HCT116 (cell line): ENCODE measurements around the gene CRYBB1. TPM values are rescaled to one million over a fixed set of nuclear protein-coding genes. Genes with fewer than 3 reads are reported as not detected.

ENCODE experiments used
- ATAC-seq: fragments of 200-7000 bp; cut with Tn5 transposase; 2 replicates; pipeline ENCODE4 v1.9.1; 2020; ENCODE audit warnings: mild to moderate bottlenecking, moderate library complexity
- BruUV-seq: library from RNA; stranded (reverse); fragments of 400-500 nt; replicated peaks from 2 replicates; lab custom pipeline; 2021; lab: Mats Ljungman, UMichigan
- CTCF ChIA-PET: fragments of 300-600 bp; sonication (Branson Sonifier 250); formaldehyde crosslinking; loops from one replicate; lab custom pipeline; 2021; ENCODE audit warnings: antibody characterized with exemption; lab: Charles Lee
- POLR2A ChIA-PET: fragments of 300-600, 350-600 bp; sonication (Branson Sonifier 250); formaldehyde crosslinking; loops from one replicate; lab custom pipeline; 2021; ENCODE audit warnings: antibody characterized with exemption; lab: Charles Lee
- RAD21 ChIA-PET, 2 experiments: fragments of 300-600 bp; sonication (Branson Sonifier 250); formaldehyde crosslinking; loops; one replicate each; lab custom pipeline; 2023; ENCODE audit warnings: low total read pairs in 2 of 2; ENCODE audit not compliant: uncharacterized antibody in 2 of 2, unreplicated experiment in 2 of 2, low non-redundant PET in 1 of 2; lab: Charles Lee
- DNase-seq: peaks from one replicate; pipeline ENCODE4 v3.0.0-alpha.2; 2010; ENCODE audit warnings: low read depth, low spot score
- H2AFZ ChIP-seq: fragments of 200-600 bp; shearing (Covaris generic), sonication (generic); 2 replicates; pipeline ENCODE4 v1.6.1; 2017; ENCODE audit warnings: low read depth, mixed run types, mixed read lengths, antibody characterized with exemption, low read length; ENCODE audit not compliant: poor library complexity, severe bottlenecking
- H3K27ac ChIP-seq: 2 replicates; pipeline ENCODE4 v1.5.1; 2012; ENCODE audit warnings: low read depth, low read length
- H3K27me3 ChIP-seq: fragments of 200-600 bp; sonication (generic); 2 replicates; pipeline ENCODE4 v1.6.1; 2016; ENCODE audit warnings: mixed run types, low read length, mixed read lengths; ENCODE audit not compliant: insufficient read depth
- H3K36me3 ChIP-seq, 2 experiments: fragments of 200-500 bp in 1 of 2; fragments of 200-600 bp in 1 of 2; sonication (Bioruptor generic) in 1 of 2; sonication (generic) in 1 of 2; 2 replicates each; pipeline versions ENCODE4 v1.5.1 to v1.6.1; 2014 to 2016; ENCODE audit warnings: low read length in 2 of 2, inconsistent platforms in 1 of 2, mixed read lengths in 1 of 2, mixed run types in 1 of 2; ENCODE audit not compliant: insufficient read depth in 2 of 2, control insufficient read depth in 1 of 2
- H3K4me1 ChIP-seq, 2 experiments: fragments of 200-600 bp in 1 of 2; sonication (generic) in 1 of 2; 2 replicates each; pipeline versions ENCODE4 v1.5.1 to v1.6.1; 2012 to 2017; ENCODE audit warnings: low read length in 2 of 2, inconsistent platforms in 1 of 2, mild to moderate bottlenecking in 1 of 2, mixed read lengths in 1 of 2, mixed run types in 1 of 2, moderate library complexity in 1 of 2; ENCODE audit not compliant: insufficient read depth in 2 of 2, control insufficient read depth in 1 of 2
- H3K4me2 ChIP-seq: fragments of 200-600 bp; sonication (generic); 2 replicates; pipeline ENCODE4 v1.6.1; 2017; ENCODE audit warnings: mixed run types, low read length, mixed read lengths
- H3K4me3 ChIP-seq, 2 experiments: fragments of 200-600 bp in 1 of 2; sonication (generic) in 1 of 2; replicated peaks in 1 of 2; 2 replicates each; pipeline ENCODE4 v1.5.1; 2011 to 2016; ENCODE audit warnings: low read length in 2 of 2, control low read depth in 1 of 2, low read depth in 1 of 2, mild to moderate bottlenecking in 1 of 2, mixed read lengths in 1 of 2, mixed run types in 1 of 2
- H3K79me2 ChIP-seq: fragments of 200-600 bp; sonication (generic); 2 replicates; pipeline ENCODE4 v1.6.1; 2017; ENCODE audit warnings: mild to moderate bottlenecking, mixed run types, low read length, moderate library complexity, mixed read lengths; ENCODE audit not compliant: insufficient read depth
- H3K9ac ChIP-seq: fragments of 200-600 bp; sonication (generic); 2 replicates; pipeline ENCODE4 v1.6.1; 2016; ENCODE audit warnings: low read length, mixed read lengths
- H3K9me2 ChIP-seq: fragments of 200-600 bp; sonication (generic), shearing (Covaris generic); 2 replicates; pipeline ENCODE4 v1.6.1; 2017; ENCODE audit warnings: mixed run types, mild to moderate bottlenecking, moderate library complexity; ENCODE audit not compliant: insufficient read depth
- H3K9me3 ChIP-seq, 2 experiments: fragments of 200-500 bp in 1 of 2; fragments of 200-600 bp in 1 of 2; sonication (Bioruptor generic) in 1 of 2; sonication (generic) in 1 of 2; 2 replicates each; pipeline ENCODE4 v1.6.1; 2014 to 2017; ENCODE audit warnings: low read length in 2 of 2, mixed read lengths in 2 of 2, inconsistent platforms in 1 of 2, low read depth in 1 of 2, mild to moderate bottlenecking in 1 of 2, mixed run types in 1 of 2, moderate library complexity in 1 of 2; ENCODE audit not compliant: control insufficient read depth in 1 of 2, insufficient read depth in 1 of 2
- H4K20me1 ChIP-seq: fragments of 200-600 bp; sonication (generic), shearing (Covaris generic); 2 replicates; pipeline ENCODE4 v1.6.1; 2017; ENCODE audit warnings: mixed run types, mild to moderate bottlenecking, moderate library complexity; ENCODE audit not compliant: insufficient read depth
- CEBPB ChIP-seq: IDR thresholded peaks from 2 replicates; pipeline ENCODE4 v1.6.1; 2012; ENCODE audit warnings: low read depth
- EGR1 ChIP-seq: IDR thresholded peaks from 2 replicates; pipeline ENCODE4 v1.6.1; 2012; ENCODE audit warnings: low read depth
- ELF1 ChIP-seq: IDR thresholded peaks from 2 replicates; pipeline ENCODE4 v1.6.1; 2012; ENCODE audit warnings: low read depth, borderline replicate concordance
- EZH2 ChIP-seq: fragments of 200-600 bp; sonication (generic); IDR thresholded peaks from 2 replicates; pipeline ENCODE4 v1.6.1; 2017; ENCODE audit warnings: antibody characterized with exemption, mixed run types
- EZH2phosphoT487 ChIP-seq: fragments of 200-600 bp; IDR thresholded peaks from 2 replicates; pipeline ENCODE4 v1.6.1; 2018; ENCODE audit warnings: antibody characterized with exemption, borderline replicate concordance
- JUND ChIP-seq: IDR thresholded peaks from 2 replicates; pipeline ENCODE4 v1.6.1; 2012
- POLR2A ChIP-seq: IDR thresholded peaks from 2 replicates; pipeline ENCODE4 v1.7.0; 2011; ENCODE audit warnings: borderline replicate concordance; ENCODE audit not compliant: insufficient read depth, insufficient read length; ENCODE audit errors: extremely low read depth
- RAD21 ChIP-seq: IDR thresholded peaks from 2 replicates; pipeline ENCODE4 v1.6.1; 2012; ENCODE audit warnings: low read depth, mild to moderate bottlenecking
- SIN3A ChIP-seq: IDR thresholded peaks from 2 replicates; pipeline ENCODE4 v1.6.1; 2012; ENCODE audit warnings: low read depth
- SRF ChIP-seq: IDR thresholded peaks from 2 replicates; pipeline ENCODE4 v1.6.1; 2012; ENCODE audit warnings: low read depth
- TCF7L2 ChIP-seq: IDR thresholded peaks from 2 replicates; pipeline ENCODE4 v1.7.0; 2011; ENCODE audit warnings: borderline replicate concordance, inconsistent platforms; ENCODE audit not compliant: insufficient read depth, insufficient read length; ENCODE audit errors: extremely low read depth
- YY1 ChIP-seq: IDR thresholded peaks from 2 replicates; pipeline ENCODE4 v1.6.1; 2011; ENCODE audit warnings: low read length, low read depth, moderate library complexity, mild to moderate bottlenecking; ENCODE audit not compliant: insufficient replicate concordance; ENCODE audit errors: extremely low read depth
- ZFX ChIP-seq: fragments of 450-650 bp; IDR thresholded peaks from 2 replicates; pipeline ENCODE4 v1.6.1; 2017
- ZNF274 ChIP-seq: fragments of 200-500 bp; sonication (Bioruptor generic); IDR thresholded peaks from 2 replicates; pipeline ENCODE4 v1.6.1; 2014; ENCODE audit warnings: mild to moderate bottlenecking, low read depth, low read length, inconsistent platforms
- intact Hi-C: fragments of 100-400 bp; cut with micrococcal nuclease; formaldehyde crosslinking; loops from 2 replicates; pipeline ENCODE4 v1.10.0; 2022
- total RNA-seq: library from RNA; stranded (reverse); gene quantifications from one replicate; pipeline ENCODE4 v1.2.1, GENCODE V29; 2021; ENCODE audit not compliant: unreplicated experiment
- TF ChIP-seq, protein P1 (sequence below): IDR thresholded peaks from 2 replicates; pipeline ENCODE4 v1.6.1; 2012; ENCODE audit warnings: low read depth

CRYBB1 gene
- total RNA-seq, 1 experiment from 2014 or later = not detected

DNA sequence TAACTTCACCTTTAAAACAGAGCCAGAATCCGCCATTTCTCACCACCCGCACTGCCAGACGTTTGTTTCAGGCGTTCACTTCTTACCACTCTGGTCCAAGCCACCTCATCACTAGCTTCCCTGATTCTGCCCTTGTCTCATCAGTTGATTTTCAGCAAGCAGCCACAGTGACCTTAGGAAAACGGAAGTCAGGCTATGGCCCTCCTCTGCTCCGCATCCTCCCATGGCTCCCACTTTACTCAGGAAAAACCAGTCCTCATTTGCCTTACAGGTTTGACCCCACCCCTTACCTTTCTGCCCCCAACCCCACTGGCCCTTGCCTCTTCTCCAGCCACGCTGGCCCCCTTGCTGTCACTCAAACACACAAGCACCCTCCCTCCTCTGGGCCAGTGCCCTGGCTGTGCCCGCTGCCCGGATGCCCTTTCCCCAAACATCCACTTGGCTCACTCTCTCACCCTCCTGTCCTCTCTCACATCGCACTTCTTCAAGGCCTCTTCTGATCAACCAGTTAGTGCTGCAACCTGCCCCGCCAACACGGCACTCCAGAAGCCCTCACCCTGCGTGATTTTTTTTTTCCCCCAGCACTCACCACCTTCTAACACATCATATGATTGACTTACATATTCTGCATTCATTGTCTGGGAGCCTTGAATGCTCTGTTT is 46.8 kb downstream of the CRYBB1 start:
- H3K27me3 ChIP-seq = no peaks in the 10 kb centered on the region
- peaks cover 6 to 9% of the 10 kb centered on the region in 2 experiments; a peak in 3 of 4 replicates for H3K4me1 ChIP-seq
- intact Hi-C loops = no loop called here
- no peak overlapping the region for H3K27ac ChIP-seq
- no peak overlapping the region for H3K9ac ChIP-seq
- no peaks in the 10 kb centered on the region for H3K36me3 ChIP-seq
- ATAC-seq (no peak), DNase-seq (no peak)
- no TSS peak for BruUV-seq
- POLR2A ChIA-PET = no interaction called here
- H3K4me3 ChIP-seq = no peak overlapping the region
- peaks cover 6% of the 10 kb centered on the region; the same call in 1 of the 2 replicates for H3K79me2 ChIP-seq
- no peak overlapping the region for H3K4me2 ChIP-seq
- no peaks in the 10 kb centered on the region for H3K9me3 ChIP-seq
- RAD21 ChIA-PET = no interaction called here
- CTCF ChIA-PET = no interaction called here
- no peaks in the 10 kb centered on the region for H4K20me1 ChIP-seq
- no peaks in the 10 kb centered on the region for H3K9me2 ChIP-seq
- H2AFZ ChIP-seq = no peak overlapping the region
- TF ChIP-seq TCF7L2 (no peak), EZH2phosphoT487 (no peak), SIN3A (no peak), ZNF274 (no peak), RAD21 (no peak), CEBPB (no peak), YY1 (no peak), SRF (no peak), JUND (no peak), ELF1 (no peak), POLR2A (no peak), ZFX (no peak), EGR1 (no peak), EZH2 (no peak)
- TF ChIP-seq, protein P1, sequence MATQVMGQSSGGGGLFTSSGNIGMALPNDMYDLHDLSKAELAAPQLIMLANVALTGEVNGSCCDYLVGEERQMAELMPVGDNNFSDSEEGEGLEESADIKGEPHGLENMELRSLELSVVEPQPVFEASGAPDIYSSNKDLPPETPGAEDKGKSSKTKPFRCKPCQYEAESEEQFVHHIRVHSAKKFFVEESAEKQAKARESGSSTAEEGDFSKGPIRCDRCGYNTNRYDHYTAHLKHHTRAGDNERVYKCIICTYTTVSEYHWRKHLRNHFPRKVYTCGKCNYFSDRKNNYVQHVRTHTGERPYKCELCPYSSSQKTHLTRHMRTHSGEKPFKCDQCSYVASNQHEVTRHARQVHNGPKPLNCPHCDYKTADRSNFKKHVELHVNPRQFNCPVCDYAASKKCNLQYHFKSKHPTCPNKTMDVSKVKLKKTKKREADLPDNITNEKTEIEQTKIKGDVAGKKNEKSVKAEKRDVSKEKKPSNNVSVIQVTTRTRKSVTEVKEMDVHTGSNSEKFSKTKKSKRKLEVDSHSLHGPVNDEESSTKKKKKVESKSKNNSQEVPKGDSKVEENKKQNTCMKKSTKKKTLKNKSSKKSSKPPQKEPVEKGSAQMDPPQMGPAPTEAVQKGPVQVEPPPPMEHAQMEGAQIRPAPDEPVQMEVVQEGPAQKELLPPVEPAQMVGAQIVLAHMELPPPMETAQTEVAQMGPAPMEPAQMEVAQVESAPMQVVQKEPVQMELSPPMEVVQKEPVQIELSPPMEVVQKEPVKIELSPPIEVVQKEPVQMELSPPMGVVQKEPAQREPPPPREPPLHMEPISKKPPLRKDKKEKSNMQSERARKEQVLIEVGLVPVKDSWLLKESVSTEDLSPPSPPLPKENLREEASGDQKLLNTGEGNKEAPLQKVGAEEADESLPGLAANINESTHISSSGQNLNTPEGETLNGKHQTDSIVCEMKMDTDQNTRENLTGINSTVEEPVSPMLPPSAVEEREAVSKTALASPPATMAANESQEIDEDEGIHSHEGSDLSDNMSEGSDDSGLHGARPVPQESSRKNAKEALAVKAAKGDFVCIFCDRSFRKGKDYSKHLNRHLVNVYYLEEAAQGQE = no peak
